Glutamatergic neuron (in vitro differentiated cells): ENCODE data around the gene SLC17A4. TPM values are rescaled to one million over a fixed set of nuclear protein-coding genes. Genes with fewer than 3 reads are reported as not detected.

ENCODE experiments used
- DNase-seq: peaks from one replicate; pipeline ENCODE4 v3.0.0; 2022
- H3K27ac Mint-ChIP-seq: one replicate; pipeline ENCODE4 v1.8.0; 2020; ENCODE audit warnings: mild to moderate bottlenecking, mixed read lengths, inconsistent platforms; ENCODE audit not compliant: unreplicated experiment
- H3K27me3 Mint-ChIP-seq: one replicate; pipeline ENCODE4 v1.8.0; 2020; ENCODE audit warnings: mild to moderate bottlenecking, moderate library complexity, mixed read lengths, inconsistent platforms; ENCODE audit not compliant: unreplicated experiment
- H3K36me3 Mint-ChIP-seq: one replicate; pipeline ENCODE4 v1.8.0; 2020; ENCODE audit warnings: mild to moderate bottlenecking, mixed read lengths, inconsistent platforms; ENCODE audit not compliant: unreplicated experiment
- H3K4me1 Mint-ChIP-seq: one replicate; pipeline ENCODE4 v1.8.0; 2020; ENCODE audit warnings: mild to moderate bottlenecking, low read depth, mixed read lengths, inconsistent platforms; ENCODE audit not compliant: unreplicated experiment
- H3K4me3 Mint-ChIP-seq: one replicate; pipeline ENCODE4 v1.8.0; 2020; ENCODE audit warnings: mild to moderate bottlenecking, mixed read lengths, inconsistent platforms; ENCODE audit not compliant: unreplicated experiment
- H3K9me3 Mint-ChIP-seq: one replicate; pipeline ENCODE4 v1.8.0; 2020; ENCODE audit warnings: mild to moderate bottlenecking, moderate library complexity, mixed read lengths, inconsistent platforms; ENCODE audit not compliant: unreplicated experiment
- total RNA-seq: library from RNA; stranded (reverse); fragmentation: NEBNext Ultra II Directional; extraction: Animal tissue kit (Norgen Biotek cat#: 25700); gene quantifications from one replicate; pipeline ENCODE4 v1.2.1, GENCODE V29; 2021; ENCODE audit not compliant: unreplicated experiment
- TF ChIP-seq, protein P1 (sequence below): fragments of 200-600 bp; sonication (generic); IDR thresholded peaks from one replicate; pipeline ENCODE4 v1.5.0; 2021; ENCODE audit not compliant: partially characterized antibody, unreplicated experiment

Gene SLC17A4
- total RNA-seq, 1 donor from 2014 or later: not detected

- no peaks in the 10 kb centered on the region for H3K36me3 Mint-ChIP-seq
- no peaks in the 10 kb centered on the region for H3K4me1 Mint-ChIP-seq
- H3K27me3 Mint-ChIP-seq: no peaks in the 10 kb centered on the region
- H3K4me3 Mint-ChIP-seq: no peak overlapping the region
- no peak overlapping the region for H3K27ac Mint-ChIP-seq
- no peaks in the 10 kb centered on the region for H3K9me3 Mint-ChIP-seq
- TF ChIP-seq, protein P1, sequence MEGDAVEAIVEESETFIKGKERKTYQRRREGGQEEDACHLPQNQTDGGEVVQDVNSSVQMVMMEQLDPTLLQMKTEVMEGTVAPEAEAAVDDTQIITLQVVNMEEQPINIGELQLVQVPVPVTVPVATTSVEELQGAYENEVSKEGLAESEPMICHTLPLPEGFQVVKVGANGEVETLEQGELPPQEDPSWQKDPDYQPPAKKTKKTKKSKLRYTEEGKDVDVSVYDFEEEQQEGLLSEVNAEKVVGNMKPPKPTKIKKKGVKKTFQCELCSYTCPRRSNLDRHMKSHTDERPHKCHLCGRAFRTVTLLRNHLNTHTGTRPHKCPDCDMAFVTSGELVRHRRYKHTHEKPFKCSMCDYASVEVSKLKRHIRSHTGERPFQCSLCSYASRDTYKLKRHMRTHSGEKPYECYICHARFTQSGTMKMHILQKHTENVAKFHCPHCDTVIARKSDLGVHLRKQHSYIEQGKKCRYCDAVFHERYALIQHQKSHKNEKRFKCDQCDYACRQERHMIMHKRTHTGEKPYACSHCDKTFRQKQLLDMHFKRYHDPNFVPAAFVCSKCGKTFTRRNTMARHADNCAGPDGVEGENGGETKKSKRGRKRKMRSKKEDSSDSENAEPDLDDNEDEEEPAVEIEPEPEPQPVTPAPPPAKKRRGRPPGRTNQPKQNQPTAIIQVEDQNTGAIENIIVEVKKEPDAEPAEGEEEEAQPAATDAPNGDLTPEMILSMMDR: no peak
- DNase-seq: no peak
Observed at GRCh38 chr6:25804804-25805203, 50.3 kb downstream of the SLC17A4 start.

- TF ChIP-seq, protein P1: no peak
- Mint-ChIP-seq H3K4me3 (no peak overlapping the region), H3K27ac (no peak overlapping the region), H3K36me3 (peaks cover 2% of the 10 kb centered on the region), H3K9me3 (no peaks in the 10 kb centered on the region), H3K27me3 (no peaks in the 10 kb centered on the region), H3K4me1 (no peaks in the 10 kb centered on the region)
- DNase-seq: no peak
Observed at GRCh38 chr6:25815194-25815593, 60.7 kb downstream of the SLC17A4 start.

DNA sequence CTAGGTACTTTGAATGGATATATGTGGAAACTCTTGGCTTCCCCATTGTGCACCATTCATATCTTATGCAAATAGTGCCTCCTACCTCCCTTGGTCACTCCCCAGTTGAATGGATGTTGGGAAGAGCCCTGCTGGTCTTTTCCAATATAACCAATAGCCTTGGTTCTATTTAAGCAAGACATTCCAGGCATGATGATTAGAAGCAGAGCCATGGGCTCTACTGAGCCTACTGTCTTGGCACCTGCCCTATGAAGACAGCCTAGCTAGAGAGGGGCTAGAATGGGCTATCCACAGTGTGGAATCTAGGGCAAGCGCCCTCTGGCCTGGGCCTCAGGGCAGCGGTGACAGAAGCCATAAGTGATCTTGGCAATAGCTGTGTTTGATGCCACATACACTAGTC, 61.7 kb downstream of the SLC17A4 start:
- H3K9me3 Mint-ChIP-seq: no peaks in the 10 kb centered on the region
- DNase-seq: no peak
- no peaks in the 10 kb centered on the region for H3K4me1 Mint-ChIP-seq
- H3K27me3 Mint-ChIP-seq: peaks cover 1% of the 10 kb centered on the region
- TF ChIP-seq, protein P1: no peak
- H3K4me3 Mint-ChIP-seq: no peak overlapping the region
- peaks cover 5% of the 10 kb centered on the region for H3K36me3 Mint-ChIP-seq
- H3K27ac Mint-ChIP-seq: no peak overlapping the region

DNA sequence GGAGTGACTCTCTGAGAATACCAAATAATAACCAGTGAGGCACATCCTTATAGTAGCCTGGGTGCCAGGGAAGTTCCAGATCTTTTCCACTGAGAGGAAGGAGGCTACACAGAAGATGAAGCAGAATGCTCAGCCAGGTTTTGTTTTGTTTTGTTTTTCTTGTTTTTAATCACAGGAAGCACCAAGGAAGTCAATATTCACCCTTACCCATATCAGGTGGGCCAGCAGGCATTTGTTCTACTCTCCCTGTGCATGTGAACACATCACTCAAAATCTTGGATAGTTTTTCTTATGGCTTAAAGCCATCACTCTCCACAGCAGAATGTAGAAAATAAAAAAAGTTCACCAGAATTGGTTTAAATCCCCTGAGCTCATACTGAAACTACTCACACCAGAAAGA, 66.8 kb downstream of the SLC17A4 start:
- H3K36me3 Mint-ChIP-seq: peaks cover 5% of the 10 kb centered on the region
- TF ChIP-seq, protein P1: no peak
- peaks cover 5% of the 10 kb centered on the region for H3K27me3 Mint-ChIP-seq
- no peaks in the 10 kb centered on the region for H3K4me1 Mint-ChIP-seq
- H3K27ac Mint-ChIP-seq: no peak overlapping the region
- DNase-seq: no peak
- no peaks in the 10 kb centered on the region for H3K9me3 Mint-ChIP-seq
- no peak overlapping the region for H3K4me3 Mint-ChIP-seq

GRCh38 chr6:25829375-25829774, 74.8 kb downstream of the SLC17A4 start:
- H3K36me3 Mint-ChIP-seq: no peaks in the 10 kb centered on the region
- H3K27me3 Mint-ChIP-seq: peaks cover 3% of the 10 kb centered on the region
- no peak overlapping the region for H3K27ac Mint-ChIP-seq
- no peak for DNase-seq
- H3K9me3 Mint-ChIP-seq: no peaks in the 10 kb centered on the region
- H3K4me1 Mint-ChIP-seq: peaks cover 13% of the 10 kb centered on the region
- H3K4me3 Mint-ChIP-seq: no peak overlapping the region
- TF ChIP-seq, protein P1: no peak
